ENCODE measurements around the gene NUP107.

Gene NUP107

DNA sequence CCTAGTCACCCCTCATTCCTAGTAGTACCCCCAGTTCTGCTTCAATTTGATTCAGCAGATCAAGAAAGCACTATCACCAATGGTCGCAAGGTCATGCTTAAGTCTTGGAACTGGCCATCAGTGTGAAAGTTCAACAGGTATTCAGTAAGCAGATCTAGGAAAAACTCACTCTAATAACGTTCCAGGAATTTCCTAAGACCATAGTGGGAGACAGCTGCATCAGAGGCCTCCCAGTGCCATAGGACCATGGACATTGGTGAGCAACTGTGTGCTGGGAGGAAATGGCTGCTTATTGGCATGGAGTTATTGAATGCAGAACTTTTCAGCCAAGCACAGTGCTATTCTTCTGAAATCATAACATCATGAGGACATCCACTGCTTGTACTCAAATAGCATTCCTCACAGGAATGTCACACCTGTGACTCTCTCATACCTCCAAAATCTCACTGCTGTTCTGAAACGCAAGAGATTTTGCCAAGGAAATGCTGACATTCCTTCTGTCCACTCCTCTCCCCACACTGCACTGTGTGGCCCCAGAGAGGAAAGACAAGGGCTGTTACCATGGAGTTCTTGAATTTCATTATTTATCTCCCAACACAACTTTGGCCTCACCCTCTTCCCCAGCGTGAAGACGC, 90.3 kb downstream of the NUP107 start:
- DNase-seq: no peak

DNA sequence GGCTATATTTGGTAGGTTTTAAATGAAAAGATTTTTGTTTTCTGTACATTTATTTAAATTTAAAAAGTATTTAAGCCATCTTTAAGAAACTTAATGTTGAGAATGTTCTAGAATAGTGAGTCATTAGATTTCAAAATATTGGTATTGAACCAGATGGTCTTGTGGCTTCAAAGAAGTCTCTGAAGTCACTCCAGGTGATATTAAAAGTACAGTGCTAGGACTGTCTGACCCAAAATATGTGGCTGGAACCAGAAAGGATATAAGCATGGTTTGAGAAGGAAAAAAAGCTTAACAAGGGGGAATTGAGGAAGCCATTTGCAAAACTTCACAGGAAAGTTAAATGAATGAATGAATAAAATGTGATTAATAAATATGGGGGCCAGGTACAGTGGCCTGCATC, 92.5 kb downstream of the NUP107 start:
- no peak for DNase-seq

DNA sequence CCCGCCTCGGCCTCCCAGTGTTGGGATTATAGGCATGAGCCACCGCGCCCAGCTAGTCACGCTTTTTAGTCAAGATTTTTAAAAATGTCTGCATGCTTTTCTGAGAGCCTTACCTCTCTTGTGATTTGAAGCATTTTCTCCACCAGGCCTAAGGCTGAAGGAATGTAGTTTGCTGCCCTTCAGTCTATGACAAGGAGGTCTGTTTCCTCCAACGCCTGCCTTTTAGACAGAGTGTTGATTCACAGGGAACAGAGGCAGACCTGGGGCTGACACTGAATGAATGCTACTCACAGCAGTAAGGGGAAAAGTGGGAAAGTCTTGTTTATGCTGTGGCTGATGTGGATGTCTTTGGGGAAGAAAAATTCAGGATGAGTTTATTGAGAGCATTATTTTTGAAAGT, 94.0 kb downstream of the NUP107 start:
- no peak for DNase-seq

DNA sequence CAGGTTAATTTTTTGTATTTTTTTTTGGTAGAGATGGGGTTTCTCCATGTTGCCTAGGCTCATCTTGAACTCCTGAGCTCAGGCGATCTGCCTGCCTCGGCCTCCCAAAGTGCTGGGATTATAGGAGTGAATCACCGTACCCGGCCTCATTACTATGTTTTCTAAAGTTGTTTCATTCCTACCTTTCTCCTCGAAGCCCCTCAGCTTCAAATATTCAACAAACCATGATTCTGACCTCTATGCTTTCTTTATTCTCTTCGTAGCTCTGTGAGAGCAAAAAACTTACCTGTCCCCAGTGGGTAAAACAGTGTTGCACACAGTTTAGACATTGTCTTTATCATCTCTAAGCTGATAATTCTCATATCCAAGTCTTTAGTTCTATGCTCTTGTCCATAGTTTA, 95.0 kb downstream of the NUP107 start:
- DNase-seq: no peak

DNA sequence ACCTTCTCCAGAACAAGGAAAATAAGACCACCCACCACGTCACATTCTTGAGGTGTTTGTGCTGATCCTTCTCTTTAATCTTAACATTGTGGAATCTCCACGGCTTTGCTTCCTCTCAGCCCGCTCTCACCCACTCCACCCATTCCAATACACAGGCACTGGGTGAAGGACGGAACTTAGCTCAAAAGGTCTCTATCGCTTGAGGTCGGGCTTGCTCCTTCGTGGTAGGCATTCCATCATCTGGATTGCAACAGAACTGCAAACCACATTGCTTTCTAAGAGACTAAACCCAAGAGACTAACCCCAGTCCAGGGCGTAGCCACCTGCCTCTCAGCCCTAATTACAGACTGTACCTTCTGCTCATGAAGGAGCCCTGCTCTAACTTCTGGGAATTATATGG, 97.2 kb downstream of the NUP107 start:
- no peak for DNase-seq

DNA sequence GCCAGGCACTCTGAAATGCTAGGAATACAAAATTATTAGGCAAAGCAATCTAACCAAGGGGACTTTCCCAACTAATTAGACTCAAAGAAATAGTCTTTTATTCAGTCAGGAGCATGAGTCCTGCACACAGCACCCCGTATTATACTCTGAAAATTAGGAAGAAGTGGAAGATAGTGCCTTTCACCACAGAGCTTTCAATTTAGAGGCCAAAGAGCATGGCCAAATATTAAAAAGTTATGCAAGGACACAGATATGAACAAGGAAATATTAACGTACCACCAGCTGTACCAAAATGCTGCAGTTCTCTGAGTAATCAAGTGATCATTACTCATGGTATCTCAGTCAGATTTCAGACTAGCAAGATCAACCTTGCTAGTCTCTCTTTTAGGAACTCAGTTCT, 98.6 kb downstream of the NUP107 start:
- no peak for DNase-seq

DNA sequence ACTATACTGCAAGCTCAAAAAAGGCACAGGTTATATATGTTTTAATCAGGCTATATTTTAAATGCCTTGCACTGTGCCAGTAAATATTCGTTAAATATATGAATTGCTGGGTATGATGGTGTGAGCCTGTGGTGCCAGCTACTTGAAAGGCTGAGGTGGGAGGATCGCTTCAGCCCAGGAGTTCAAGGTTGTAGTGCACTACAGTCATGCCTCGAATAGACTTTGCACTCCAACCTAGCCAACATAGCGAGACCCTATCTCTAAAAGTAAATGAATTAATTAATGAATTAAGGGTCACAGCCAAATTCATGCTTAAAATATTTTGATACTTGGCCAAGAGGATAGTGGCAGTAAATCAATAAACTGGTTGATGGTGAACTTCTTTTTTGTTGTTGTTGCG, 99.0 kb downstream of the NUP107 start:
- DNase-seq: no peak

DNA sequence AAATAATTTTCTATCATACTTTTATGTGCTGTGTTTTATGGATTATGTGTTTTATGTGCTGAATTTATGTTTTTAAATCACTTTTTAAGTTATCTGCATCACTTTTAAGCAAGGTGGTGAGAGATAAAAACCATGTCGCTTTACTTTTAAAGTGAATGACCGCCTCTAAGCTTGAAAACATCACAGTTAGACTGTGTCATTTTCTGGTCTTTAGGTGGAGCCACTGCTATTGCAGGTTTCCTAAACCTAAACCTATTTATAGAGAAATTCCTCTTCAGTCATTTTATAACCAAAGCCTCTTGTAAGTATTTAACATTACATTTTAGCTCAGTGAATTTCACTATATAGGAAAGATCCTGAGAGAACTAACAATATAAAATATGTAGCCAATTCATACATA, 100.2 kb downstream of the NUP107 start:
- DNase-seq: no peak

DNA sequence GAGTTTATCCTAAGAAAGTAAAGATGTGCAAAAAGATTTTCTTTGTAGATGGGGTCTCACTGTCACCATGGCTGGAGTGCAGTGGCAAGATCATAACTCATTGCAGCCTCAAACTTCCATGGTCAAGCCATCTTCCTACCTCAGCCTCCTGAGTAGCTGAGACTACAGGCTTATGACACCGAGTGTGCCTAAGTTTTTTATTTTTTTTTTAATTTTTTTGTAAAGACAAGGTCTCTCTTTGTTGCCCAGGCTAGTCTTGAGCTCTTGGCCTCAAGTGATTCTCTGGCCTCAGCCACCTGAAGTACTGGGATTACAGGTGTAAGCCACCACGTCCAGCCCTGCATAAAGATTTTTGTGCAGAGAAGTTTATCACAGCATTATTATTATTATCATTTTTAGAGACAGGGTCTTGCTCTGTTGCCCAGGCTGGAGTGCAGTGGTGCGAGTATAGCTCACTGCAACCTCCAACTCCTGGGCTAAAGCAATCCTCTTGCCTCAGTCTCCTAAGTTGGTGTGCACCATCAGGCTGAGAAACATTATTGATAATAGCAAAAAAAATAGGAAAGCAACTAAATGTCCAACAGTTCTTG, 101.9 kb downstream of the NUP107 start:
- DNase-seq: no peak

DNA sequence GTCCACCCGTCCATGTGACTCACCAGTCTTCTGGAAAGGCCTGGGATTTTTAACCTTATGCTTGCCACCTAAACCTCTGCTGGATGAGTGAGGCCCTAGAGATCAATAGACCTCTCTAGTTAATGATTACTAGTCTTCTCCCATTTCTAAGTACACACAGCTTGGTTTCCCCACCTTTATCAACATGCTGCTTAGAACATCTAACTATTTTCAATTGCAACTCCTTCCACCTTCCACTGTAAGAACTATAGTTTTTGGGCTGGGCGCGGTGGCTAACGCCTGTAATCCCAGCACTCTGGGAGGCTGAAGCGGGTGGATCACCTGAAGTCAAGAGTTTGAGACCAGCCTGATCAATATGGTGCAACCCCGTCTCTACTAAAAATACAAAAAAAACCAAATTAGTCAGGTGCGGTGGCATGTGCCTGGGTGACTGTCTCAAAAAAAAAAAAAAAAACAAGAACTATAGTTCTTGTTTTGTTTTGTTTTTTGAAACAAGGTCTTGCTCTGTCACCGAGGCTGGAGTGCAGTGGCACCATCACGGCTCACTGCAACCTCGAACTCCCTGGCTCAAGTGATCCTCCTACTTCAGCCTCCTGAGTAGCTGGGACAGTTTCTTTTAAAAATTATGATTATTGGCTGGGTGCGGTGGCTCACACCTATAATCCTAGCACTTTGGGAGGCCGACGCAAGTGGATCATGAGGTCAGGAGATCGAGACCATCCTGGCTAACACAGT, 102.5 kb downstream of the NUP107 start:
- no peak for DNase-seq

DNA sequence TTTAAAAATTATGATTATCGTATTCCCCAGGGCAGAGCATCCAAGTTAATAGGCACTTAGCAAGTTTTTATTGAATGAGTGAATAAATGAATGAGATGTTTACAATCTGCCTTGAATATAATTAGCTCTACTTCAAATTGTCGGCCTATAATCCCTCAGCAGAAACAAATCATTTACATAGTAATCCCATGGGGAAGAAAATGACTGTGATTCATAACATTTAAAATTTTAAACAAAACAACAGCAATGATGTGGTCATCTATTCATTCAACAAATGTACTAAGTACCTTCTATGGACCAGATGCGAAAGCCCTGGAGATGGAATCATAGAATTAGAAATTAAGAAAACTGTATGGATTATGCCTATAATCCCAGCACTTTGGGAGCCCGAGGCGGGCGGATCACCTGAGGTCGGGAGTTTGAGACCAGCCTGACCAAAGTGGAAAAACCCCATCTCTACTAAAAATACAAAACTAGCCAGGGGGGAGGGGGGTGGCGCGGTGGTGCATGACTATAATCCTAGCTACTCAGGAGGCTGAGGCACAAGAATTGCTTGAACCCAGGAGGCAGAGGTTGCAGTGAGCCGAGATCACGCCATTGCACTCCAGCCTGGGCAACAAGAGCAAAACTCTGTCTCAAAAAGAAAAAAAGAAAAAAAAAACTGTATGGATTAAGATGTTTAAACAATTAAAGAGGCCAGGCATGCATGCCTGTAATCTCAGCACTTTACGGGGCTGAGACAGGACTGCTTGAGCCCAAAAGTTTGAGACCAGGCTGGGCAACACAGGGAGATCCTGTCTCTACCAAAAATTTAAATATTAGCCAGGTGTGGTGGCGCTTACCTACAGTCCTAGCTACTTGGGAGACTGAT, 103.5 kb downstream of the NUP107 start:
- no peak for DNase-seq

DNA sequence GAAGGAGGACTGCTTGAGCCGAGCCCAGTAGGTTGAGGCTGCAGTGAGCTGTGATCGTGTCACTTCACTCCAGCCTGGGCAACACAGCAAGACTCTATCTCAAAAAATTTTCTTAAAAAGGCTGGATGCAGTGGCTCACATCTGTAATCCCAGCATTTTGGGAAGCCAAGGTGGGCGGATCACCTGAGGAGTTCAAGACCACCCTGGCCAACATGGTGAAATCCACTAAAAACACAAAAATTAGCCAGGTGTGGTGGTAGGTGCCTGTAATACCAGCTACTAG, 104.1 kb downstream of the NUP107 start:
- DNase-seq: no peak

DNA sequence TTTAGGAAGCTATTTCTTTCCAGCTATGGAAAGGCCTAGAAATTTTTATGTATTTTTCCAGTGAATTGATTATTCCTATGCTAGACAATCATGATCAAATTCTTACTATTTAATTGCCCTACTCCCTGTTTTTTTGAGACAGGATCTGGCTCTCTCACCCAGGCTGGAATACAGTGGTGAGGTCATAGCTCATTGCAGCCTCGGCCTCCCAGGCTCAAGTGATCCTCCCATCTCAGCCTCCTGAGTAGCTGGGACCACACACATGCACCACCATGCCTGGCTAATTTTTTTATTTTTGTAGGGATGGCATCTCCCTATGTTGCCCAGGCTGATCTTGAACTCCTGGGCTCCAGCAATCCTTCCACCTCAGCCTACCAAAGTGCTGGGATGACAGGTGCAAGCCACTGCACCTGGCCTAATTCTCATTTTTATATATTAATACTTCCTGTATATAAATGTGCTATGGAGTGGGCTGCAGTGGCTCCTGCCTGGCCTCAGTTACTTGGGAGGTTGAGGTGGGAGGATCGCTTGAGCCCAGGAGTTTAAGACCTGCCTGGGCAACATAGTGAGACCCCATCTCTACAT, 105.2 kb downstream of the NUP107 start:
- no peak for DNase-seq

DNA sequence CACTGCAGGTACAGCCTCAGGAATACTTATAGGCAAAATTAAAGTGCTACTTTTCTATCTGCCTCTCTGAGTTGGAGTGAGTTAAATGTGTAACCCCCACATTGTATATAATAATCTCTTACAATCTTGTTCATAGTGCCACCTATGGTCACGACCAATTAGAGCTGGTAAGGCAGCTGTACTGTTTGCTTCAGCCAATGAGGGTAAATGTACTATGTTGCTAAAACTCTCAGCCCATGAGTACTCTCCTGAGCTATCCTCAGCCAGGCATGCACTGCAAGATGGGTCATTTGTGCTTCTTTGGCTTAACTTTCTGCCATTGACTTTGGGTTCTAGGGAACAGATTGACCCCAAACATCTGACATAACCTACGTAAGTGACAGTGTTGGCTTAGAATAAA, 106.2 kb downstream of the NUP107 start:
- DNase-seq: no peak

DNA sequence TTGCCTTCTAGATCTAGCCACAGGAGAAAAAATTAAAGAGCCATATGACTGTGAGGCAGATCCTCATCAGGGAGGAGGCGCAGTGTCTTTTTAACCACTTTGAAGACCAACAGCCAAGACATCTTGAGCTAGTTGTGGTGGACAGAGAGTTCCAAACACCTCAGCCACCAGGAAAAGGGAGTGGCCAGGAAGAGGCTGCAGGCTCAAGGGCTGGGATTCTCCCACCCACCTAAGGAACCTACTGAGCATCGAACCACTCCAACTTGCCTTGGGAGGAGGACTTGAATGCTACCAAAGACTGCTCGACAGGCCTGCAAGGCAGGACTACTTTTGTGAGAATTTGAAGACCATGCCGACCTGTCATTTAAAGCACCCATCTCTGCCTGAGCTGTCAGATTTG, 106.7 kb downstream of the NUP107 start:
- DNase-seq: no peak

DNA sequence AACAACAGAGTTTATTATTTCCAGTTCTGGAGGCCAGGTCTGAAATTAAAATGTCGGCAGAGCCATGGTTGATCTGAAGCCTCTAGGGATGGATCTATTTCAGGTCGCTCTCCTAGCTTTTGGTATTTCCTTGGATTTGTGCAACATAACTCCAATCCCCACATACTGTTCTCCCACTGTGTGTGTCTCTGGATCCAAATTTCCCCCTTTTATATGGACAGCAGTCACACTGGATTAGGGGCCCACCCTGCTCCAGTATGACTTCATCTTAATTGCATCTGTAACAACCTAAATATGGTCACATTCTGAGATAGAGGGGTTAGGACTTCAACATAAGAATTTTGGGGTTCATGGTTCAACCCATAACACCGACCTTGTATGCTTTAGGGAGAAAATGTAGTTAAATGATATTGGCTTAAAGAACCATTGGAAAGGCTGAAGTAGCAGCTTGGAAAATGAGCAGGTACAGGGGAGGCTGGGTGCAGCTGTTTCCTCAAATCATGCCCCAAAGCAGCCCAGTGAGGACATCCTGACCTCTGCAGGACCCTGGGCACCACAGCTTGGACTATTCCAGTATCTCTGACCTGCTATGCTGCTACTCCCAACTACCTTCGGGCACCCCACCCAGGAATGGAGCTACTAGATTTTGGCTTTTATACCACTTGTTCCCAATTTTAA, 107.3 kb downstream of the NUP107 start:
- no peak for DNase-seq

DNA sequence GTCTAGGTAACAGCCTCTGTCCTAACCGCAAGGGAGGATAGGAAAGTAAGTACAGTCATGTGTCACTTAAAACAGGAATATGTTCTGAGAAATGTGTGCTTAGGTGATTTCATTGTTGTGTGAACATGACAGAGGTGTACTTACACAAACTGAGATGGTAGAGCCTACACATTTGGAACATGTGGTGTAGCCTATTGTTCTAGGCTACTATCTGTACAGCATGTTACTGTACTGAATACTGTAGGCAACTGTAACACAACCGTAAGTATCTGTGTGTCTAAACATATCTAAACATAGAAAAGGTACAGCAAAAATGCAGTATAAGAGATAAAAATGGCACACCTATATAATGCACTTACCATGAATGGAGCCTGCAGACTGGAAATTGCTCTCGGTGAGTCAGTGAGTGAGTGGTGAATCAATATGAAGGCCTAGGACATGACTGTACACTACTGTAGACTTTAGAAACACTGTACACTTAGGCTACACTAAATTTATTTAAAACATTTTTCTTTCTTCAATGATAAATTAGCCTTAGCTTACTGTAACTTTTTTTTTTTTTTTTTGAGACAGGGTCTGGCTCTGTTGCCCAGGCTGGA, 108.0 kb downstream of the NUP107 start:
- DNase-seq: no peak
